ENCODE data around the gene MRPL34. TPM values are rescaled to one million over a fixed set of nuclear protein-coding genes. Genes with fewer than 3 reads are reported as not detected.
A peak's percentile ranks its signal among the peaks of the same experiment; 100 is the strongest.

The MRPL34 gene
- total RNA-seq, 1 experiment from 2014 or later: 48.4 TPM

DNA sequence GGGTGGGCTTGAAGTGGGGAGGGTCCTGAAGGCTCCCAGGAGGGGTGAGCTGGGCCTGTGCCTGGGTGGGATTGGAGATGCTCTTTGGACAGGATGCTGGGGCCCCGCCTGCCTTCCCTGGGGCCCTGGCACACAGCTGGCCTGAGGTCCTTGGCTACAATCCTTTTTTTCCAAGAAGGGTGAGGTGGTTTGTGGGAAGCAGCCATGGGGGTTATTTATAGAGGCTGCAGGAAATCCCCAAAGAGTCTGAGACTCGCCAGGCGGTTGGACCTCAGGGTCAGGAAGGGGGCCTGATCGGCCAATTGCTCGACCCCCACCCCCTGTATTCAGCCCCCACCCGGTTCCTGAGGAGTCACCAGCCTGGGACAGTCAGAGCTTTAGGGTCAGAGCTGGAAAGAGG, 41.7 kb downstream of the MRPL34 start:
- in situ Hi-C loops (cut with HindIII; ENCODE audit: low pct_unique_long_range_greater_than_20kb, low sequenced_read_pairs): no loop called here
- DNase-seq (ENCODE audit: low read depth, low spot score): no peak

DNA sequence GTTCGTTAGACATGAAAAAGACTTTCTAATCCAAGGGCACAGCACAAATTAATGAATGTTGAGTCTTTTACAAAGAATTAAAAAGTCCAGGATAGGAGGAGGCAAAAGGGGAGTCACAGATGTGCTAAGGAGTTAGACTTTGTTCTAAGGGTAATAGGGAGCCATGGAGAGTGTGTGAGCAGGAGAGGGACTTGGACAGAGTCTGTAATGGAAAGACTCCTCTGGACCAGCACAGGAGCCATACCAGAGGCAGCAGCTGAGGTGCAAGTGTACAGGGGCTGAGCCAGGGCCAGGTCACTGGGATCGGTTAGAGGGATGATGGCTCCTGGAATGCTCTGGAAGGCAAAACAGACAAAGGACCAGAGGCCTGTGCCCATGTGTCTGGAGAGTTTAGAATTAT, 42.2 kb downstream of the MRPL34 start:
- in situ Hi-C loops (cut with HindIII; ENCODE audit: low pct_unique_long_range_greater_than_20kb, low sequenced_read_pairs): no loop called here
- DNase-seq (ENCODE audit: low read depth, low spot score): no peak

GRCh38 chr19:17348700-17349099, 43.0 kb downstream of the MRPL34 start:
- in situ Hi-C loops (cut with HindIII; ENCODE audit: low pct_unique_long_range_greater_than_20kb, low sequenced_read_pairs): no loop called here
- DNase-seq (ENCODE audit: low read depth, low spot score): peak; percentile 26

DNA sequence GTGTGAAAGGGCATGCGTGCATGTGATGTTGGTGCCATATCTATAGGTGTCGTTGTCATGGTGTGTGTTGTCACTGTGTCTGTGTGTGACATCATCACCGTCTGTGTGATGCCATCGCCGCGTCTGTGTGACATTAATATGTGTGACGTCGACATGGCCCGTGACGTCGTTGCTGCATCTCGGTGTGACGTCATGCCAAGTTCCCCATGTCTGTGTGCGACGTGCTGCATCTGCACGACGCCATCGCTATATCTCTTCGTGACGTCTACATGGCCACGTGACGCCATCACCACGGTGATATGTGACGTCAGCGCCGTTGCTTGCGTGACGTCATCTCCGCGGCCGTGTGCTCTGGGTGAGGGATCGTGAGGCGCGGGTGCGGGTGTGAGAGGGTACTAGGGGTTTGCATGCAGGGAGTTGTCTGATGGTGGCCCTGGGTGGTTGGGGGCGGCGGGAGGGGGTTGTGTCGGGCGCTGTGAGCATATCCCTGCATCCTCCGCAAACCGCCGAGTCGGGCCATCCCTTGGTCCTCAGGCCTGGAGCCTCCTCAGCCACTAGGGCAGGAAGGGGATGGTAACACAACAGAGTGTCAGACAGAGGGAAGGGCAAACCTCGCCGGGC, 46.3 kb downstream of the MRPL34 start:
- in situ Hi-C loops (cut with HindIII; ENCODE audit: low pct_unique_long_range_greater_than_20kb, low sequenced_read_pairs): no loop called here
- DNase-seq (ENCODE audit: low read depth, low spot score): no peak

GRCh38 chr19:17352608-17353280, 47.1 kb downstream of the MRPL34 start:
- no peak for DNase-seq (ENCODE audit: low read depth, low spot score)

GRCh38 chr19:17353386-17353785, 47.7 kb downstream of the MRPL34 start:
- in situ Hi-C loops (cut with HindIII; ENCODE audit: low pct_unique_long_range_greater_than_20kb, low sequenced_read_pairs): no loop called here
- no peak for DNase-seq (ENCODE audit: low read depth, low spot score)

More at GRCh38 chr19:17352608-17353280, 47.1 kb downstream of the MRPL34 start:
- in situ Hi-C loops (cut with HindIII; ENCODE audit: low pct_unique_long_range_greater_than_20kb, low sequenced_read_pairs): no loop called here

Other genes starting within 250 kb of the MRPL34 start
- 4.1 and 6.7 TPM in 2 replicates for gene HAUS8, start 230.4 kb upstream of the MRPL34 start, total RNA-seq (2014; rRNA removed; shearing (Covaris generic))
- gene MYO9B, start 230.1 kb upstream of the MRPL34 start, total RNA-seq (2014; rRNA removed; shearing (Covaris generic)): 62.6 and 79.9 TPM in 2 replicates
- 6.8 and 8.5 TPM in 2 replicates for gene USE1, start 90.5 kb upstream of the MRPL34 start, total RNA-seq (2014; rRNA removed; shearing (Covaris generic))
- 3.3 and 4.6 TPM in 2 replicates for gene OCEL1, start 79.6 kb upstream of the MRPL34 start, total RNA-seq (2014; rRNA removed; shearing (Covaris generic))
- gene NR2F6, start 60.0 kb upstream of the MRPL34 start, total RNA-seq (2014; rRNA removed; shearing (Covaris generic)): 30.3 and 35.2 TPM in 2 replicates
- not detected in 2 replicates for gene USHBP1, start 41.1 kb upstream of the MRPL34 start, total RNA-seq (2014; rRNA removed; shearing (Covaris generic))
- gene BABAM1, start 38.4 kb upstream of the MRPL34 start, total RNA-seq (2014; rRNA removed; shearing (Covaris generic)): 61.0 and 66.6 TPM in 2 replicates
- 1.3 TPM in 2 replicates for gene ANKLE1, start 24.0 kb upstream of the MRPL34 start, total RNA-seq (2014; rRNA removed; shearing (Covaris generic))
- gene ABHD8, start 2.4 kb upstream of the MRPL34 start, total RNA-seq (2014; rRNA removed; shearing (Covaris generic)): 2.5 and 3.4 TPM in 2 replicates
- gene DDA1, start 3.7 kb downstream of the MRPL34 start, total RNA-seq (2014; rRNA removed; shearing (Covaris generic)): 14.0 and 14.1 TPM in 2 replicates
- gene ANO8, start 29.0 kb downstream of the MRPL34 start, total RNA-seq (2014; rRNA removed; shearing (Covaris generic)): 0.98 and 1.3 TPM in 2 replicates
- 13.3 and 16.3 TPM in 2 replicates for gene GTPBP3, start 31.7 kb downstream of the MRPL34 start, total RNA-seq (2014; rRNA removed; shearing (Covaris generic))
- gene PLVAP, start 71.5 kb downstream of the MRPL34 start, total RNA-seq (2014; rRNA removed; shearing (Covaris generic)): not detected in 2 replicates
- not detected in 2 replicates for gene CCDC194, start 88.3 kb downstream of the MRPL34 start, total RNA-seq (2014; rRNA removed; shearing (Covaris generic))
- gene BST2, start 99.8 kb downstream of the MRPL34 start, total RNA-seq (2014; rRNA removed; shearing (Covaris generic)): 0.21 and 1.9 TPM in 2 replicates
- 53.4 and 59.8 TPM in 2 replicates for gene MVB12A, start 114.2 kb downstream of the MRPL34 start, total RNA-seq (2014; rRNA removed; shearing (Covaris generic))
- 0.08 TPM in 1 of 2 replicates, not detected in the other for gene TMEM221, start 142.8 kb downstream of the MRPL34 start, total RNA-seq (2014; rRNA removed; shearing (Covaris generic))
- gene NXNL1, start 155.1 kb downstream of the MRPL34 start, total RNA-seq (2014; rRNA removed; shearing (Covaris generic)): not detected in 2 replicates
- gene SLC27A1, start 164.7 kb downstream of the MRPL34 start, total RNA-seq (2014; rRNA removed; shearing (Covaris generic)): 12.2 and 16.6 TPM in 2 replicates
- 58.6 and 59.2 TPM in 2 replicates for gene PGLS, start 205.8 kb downstream of the MRPL34 start, total RNA-seq (2014; rRNA removed; shearing (Covaris generic))
- gene COLGALT1, start 249.8 kb downstream of the MRPL34 start, total RNA-seq (2014; rRNA removed; shearing (Covaris generic)): 85.1 and 86.6 TPM in 2 replicates